ENCODE results near the gene KLHL17.

KLHL17 gene

GRCh38 chr1:938711-939489 lies 21.5 kb upstream of the KLHL17 start:
- Histone ChIP-seq H3F3A (ENCODE audit: insufficient read depth, low read length) (no peaks in the 10 kb centered on the region), H3K4me1 (ENCODE audit: insufficient read depth, low read length, severe bottlenecking) (peaks cover 9% of the 10 kb centered on the region), H3K9me2 (ENCODE audit: low read depth, low read length) (no peaks in the 10 kb centered on the region), H3K27me3 (ENCODE audit: insufficient read depth, low read length) (peaks cover 20% of the 10 kb centered on the region; the same call in 1 of the 2 replicates), H3K9me3 (ENCODE audit: low read length) (no peaks in the 10 kb centered on the region), H3K4me2 (ENCODE audit: low read length) (no peak overlapping the region), H3K27ac (ENCODE audit: low read depth, low read length, poor library complexity, severe bottlenecking) (no peak overlapping the region), H4K20me1 (ENCODE audit: insufficient read depth, low read length) (no peaks in the 10 kb centered on the region), H3K4me3 (ENCODE audit: low read depth, low read length, poor library complexity, severe bottlenecking) (no peak overlapping the region), H3K9ac (ENCODE audit: low read length) (no peak overlapping the region), H3K79me2 (ENCODE audit: insufficient read depth, low read length) (no peaks in the 10 kb centered on the region), H3K36me3 (ENCODE audit: insufficient read depth, low read length) (peaks cover 5% of the 10 kb centered on the region; the same call in 1 of the 2 replicates), H2AFZ (ENCODE audit: low read length) (no peak overlapping the region)
- TF ChIP-seq CTCF (IDR thresholded peaks at IDR 0.05; ENCODE audit: low read length) = no peak
- no peak for TF ChIP-seq EZH2 (IDR thresholded peaks at IDR 0.05; ENCODE audit: borderline replicate concordance, low read length)

- no peak overlapping the region for H3K4me2 ChIP-seq (ENCODE audit: low read length)
- H3K79me2 ChIP-seq (ENCODE audit: insufficient read depth, low read length) = no peaks in the 10 kb centered on the region
- H3K9me2 ChIP-seq (ENCODE audit: low read depth, low read length) = no peaks in the 10 kb centered on the region
- no peak overlapping the region for H3K9ac ChIP-seq (ENCODE audit: low read length)
- no peak overlapping the region for H2AFZ ChIP-seq (ENCODE audit: low read length)
- no peak overlapping the region for H3K27ac ChIP-seq (ENCODE audit: low read depth, low read length, poor library complexity, severe bottlenecking)
- peaks cover 20% of the 10 kb centered on the region; the same call in 1 of the 2 replicates for H3K27me3 ChIP-seq (ENCODE audit: insufficient read depth, low read length)
- H3K4me1 ChIP-seq (ENCODE audit: insufficient read depth, low read length, severe bottlenecking) = peaks cover 9% of the 10 kb centered on the region
- H3K4me3 ChIP-seq (ENCODE audit: low read depth, low read length, poor library complexity, severe bottlenecking) = no peak overlapping the region
- no peaks in the 10 kb centered on the region for H3K9me3 ChIP-seq (ENCODE audit: low read length)
- H3F3A ChIP-seq (ENCODE audit: insufficient read depth, low read length) = no peaks in the 10 kb centered on the region
- TF ChIP-seq CTCF (IDR thresholded peaks at IDR 0.05; ENCODE audit: low read length) = no peak
- TF ChIP-seq EZH2 (IDR thresholded peaks at IDR 0.05; ENCODE audit: borderline replicate concordance, low read length) = no peak
- peaks cover 12% of the 10 kb centered on the region for H3K36me3 ChIP-seq (ENCODE audit: insufficient read depth, low read length)
- H4K20me1 ChIP-seq (ENCODE audit: insufficient read depth, low read length) = no peaks in the 10 kb centered on the region
Measured at GRCh38 chr1:939511-940106, 20.8 kb upstream of the KLHL17 start.

DNA sequence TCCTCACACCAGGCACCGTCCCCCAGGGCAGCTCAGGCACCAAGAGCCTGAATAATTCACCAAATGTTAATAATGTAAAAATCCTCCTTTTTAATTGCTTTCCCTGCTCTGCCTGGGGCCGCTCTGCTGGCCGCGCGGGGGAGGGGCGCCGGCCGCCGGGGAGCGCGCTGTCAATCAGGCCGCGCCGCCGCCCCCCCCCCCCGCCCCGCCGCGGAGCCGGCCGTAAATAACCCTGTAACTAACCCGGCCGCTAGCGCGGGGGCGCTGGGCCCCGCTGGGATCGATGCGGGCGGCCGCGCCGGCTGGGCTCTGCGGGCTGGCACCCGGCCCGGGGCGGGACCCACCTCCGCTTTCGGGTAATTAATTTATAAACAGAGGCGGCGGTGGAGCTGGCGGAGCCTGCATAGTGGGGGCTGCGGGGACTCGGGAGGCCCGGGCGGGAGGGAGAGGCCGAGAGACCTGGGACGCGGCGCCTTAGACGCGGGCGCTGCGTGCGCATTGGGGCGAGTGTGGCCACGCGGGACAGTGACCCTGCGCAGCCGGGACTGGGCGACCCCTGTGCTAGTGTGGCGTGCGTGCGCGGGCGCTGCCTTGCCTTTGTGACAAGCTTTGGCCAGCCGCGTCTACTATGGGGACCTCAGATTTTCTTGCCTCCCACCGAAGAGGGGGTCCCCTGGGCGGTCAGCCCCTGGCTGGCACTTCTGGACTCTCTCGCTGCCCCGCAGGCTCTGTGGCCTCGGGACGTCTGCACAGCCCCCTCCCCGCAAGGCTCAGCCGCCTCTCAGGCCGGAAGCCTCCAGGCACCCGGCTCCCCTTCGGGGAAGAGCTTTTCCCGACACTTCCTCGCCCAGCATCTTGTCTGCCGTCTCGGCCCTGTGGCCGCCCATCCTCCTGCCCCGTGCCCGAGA lies 20.0 kb upstream of the KLHL17 start:
- Histone ChIP-seq H2AFZ (ENCODE audit: low read length) (no peak overlapping the region), H4K20me1 (ENCODE audit: insufficient read depth, low read length) (no peaks in the 10 kb centered on the region)

More for the DNA sequence above, 20.0 kb upstream of the KLHL17 start:
- no peak for TF ChIP-seq CTCF (IDR thresholded peaks at IDR 0.05; ENCODE audit: low read length)
- TF ChIP-seq EZH2 (IDR thresholded peaks at IDR 0.05; ENCODE audit: borderline replicate concordance, low read length) = no peak
- Histone ChIP-seq H3K9me3 (ENCODE audit: low read length) (no peaks in the 10 kb centered on the region), H3K4me3 (ENCODE audit: low read depth, low read length, poor library complexity, severe bottlenecking) (no peak overlapping the region), H3K4me2 (ENCODE audit: low read length) (no peak overlapping the region), H3K27ac (ENCODE audit: low read depth, low read length, poor library complexity, severe bottlenecking) (no peak overlapping the region), H3K27me3 (ENCODE audit: insufficient read depth, low read length) (peaks cover 20% of the 10 kb centered on the region; the same call in 1 of the 2 replicates), H3F3A (ENCODE audit: insufficient read depth, low read length) (no peaks in the 10 kb centered on the region), H3K79me2 (ENCODE audit: insufficient read depth, low read length) (no peaks in the 10 kb centered on the region), H3K4me1 (ENCODE audit: insufficient read depth, low read length, severe bottlenecking) (peaks cover 9% of the 10 kb centered on the region), H3K9me2 (ENCODE audit: low read depth, low read length) (no peaks in the 10 kb centered on the region), H3K9ac (ENCODE audit: low read length) (no peak overlapping the region), H3K36me3 (ENCODE audit: insufficient read depth, low read length) (peaks cover 20% of the 10 kb centered on the region)
